Renal cortical epithelial cell (primary cell): ENCODE results near the gene SCYGR8. TPM values are rescaled to one million over a fixed set of nuclear protein-coding genes. Genes with fewer than 3 reads are reported as not detected.

Source experiments
- total RNA-seq: library from RNA; depleted of rRNA; stranded (reverse); fragments of >200 nt; gene quantifications from 2 replicates; pipeline ENCODE4 v1.2.3, GENCODE V29; 2014

SCYGR8 gene
- total RNA-seq, 1 donor from 2014 or later, result not detected

Other genes with a start within 250 kb of the SCYGR8 start
- gene SCYGR2, start 147.0 kb upstream of the SCYGR8 start, total RNA-seq, result not detected in 2 replicates
- gene SCYGR3, start 131.1 kb upstream of the SCYGR8 start, total RNA-seq, result not detected in 2 replicates
- gene SCYGR4, start 128.4 kb upstream of the SCYGR8 start, total RNA-seq, result not detected in 2 replicates
- not detected in 2 replicates for gene SCYGR5, start 79.1 kb upstream of the SCYGR8 start, total RNA-seq
- 0.35 and 4.0 TPM in 2 replicates for gene SLC19A3, start 27.9 kb upstream of the SCYGR8 start, total RNA-seq
- not detected in 2 replicates for gene SCYGR6, start 21.1 kb upstream of the SCYGR8 start, total RNA-seq
- not detected in 2 replicates for gene SCYGR7, start 17.6 kb upstream of the SCYGR8 start, total RNA-seq
- 1.4 and 204 TPM in 2 replicates for gene CCL20, start 67.9 kb downstream of the SCYGR8 start, total RNA-seq
- gene DAW1, start 125.7 kb downstream of the SCYGR8 start, total RNA-seq, result 1.5 and 14.1 TPM in 2 replicates